ENCODE measurements around the gene USP4.

DNA sequence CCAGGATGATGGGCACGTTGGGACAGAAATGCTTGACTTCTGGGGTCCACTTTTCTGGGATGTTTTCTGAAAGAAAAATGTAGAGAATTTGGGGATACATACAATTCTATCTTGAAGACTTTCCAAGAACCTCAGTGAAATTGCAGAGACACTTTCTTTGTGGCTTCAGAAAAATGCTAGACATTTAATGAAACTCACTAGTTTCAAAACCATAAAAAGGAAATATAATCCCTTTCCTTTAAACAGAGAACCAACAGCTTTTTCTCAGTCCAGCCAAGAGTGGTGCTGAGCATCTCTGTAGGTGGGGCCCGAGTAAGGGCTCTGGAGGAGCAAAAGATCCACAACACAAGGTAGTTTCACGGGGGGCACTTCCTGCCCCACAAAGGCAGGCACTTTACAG lies 22.7 kb upstream of the USP4 start:
- TF ChIP-seq, protein P1, sequence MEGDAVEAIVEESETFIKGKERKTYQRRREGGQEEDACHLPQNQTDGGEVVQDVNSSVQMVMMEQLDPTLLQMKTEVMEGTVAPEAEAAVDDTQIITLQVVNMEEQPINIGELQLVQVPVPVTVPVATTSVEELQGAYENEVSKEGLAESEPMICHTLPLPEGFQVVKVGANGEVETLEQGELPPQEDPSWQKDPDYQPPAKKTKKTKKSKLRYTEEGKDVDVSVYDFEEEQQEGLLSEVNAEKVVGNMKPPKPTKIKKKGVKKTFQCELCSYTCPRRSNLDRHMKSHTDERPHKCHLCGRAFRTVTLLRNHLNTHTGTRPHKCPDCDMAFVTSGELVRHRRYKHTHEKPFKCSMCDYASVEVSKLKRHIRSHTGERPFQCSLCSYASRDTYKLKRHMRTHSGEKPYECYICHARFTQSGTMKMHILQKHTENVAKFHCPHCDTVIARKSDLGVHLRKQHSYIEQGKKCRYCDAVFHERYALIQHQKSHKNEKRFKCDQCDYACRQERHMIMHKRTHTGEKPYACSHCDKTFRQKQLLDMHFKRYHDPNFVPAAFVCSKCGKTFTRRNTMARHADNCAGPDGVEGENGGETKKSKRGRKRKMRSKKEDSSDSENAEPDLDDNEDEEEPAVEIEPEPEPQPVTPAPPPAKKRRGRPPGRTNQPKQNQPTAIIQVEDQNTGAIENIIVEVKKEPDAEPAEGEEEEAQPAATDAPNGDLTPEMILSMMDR (IDR thresholded peaks at IDR 0.05) = no peak
- TF ChIP-seq EZH2 (IDR thresholded peaks at IDR 0.05) = no peak
- no peak for TF ChIP-seq EZH2phosphoT487 (IDR thresholded peaks at IDR 0.05)
